Esophagus muscularis mucosa (tissue), 4 donors: ENCODE data around the gene METTL14. TPM values are rescaled to one million over a fixed set of nuclear protein-coding genes. Genes with fewer than 3 reads are reported as not detected.

ENCODE experiments used
- DNase-seq: peaks from one replicate; pipeline ENCODE4 v3.0.0-alpha.2; 2017; ENCODE audit errors: extremely low spot score
- H3K27ac ChIP-seq, 4 donors: fragments of 200-600 bp; sonication (generic); replicated peaks in 1 of 4; 1 replicate in 3 of 4; 2 replicates in 1 of 4; pipeline ENCODE4 v1.5.1; 2016 to 2019; ENCODE audit warnings: mild to moderate bottlenecking in 1 of 4
- H3K27me3 ChIP-seq, 4 donors: fragments of 200-600 bp; sonication (generic); one replicate each; pipeline versions ENCODE4 v1.5.1 to v1.6.0; 2016 to 2019
- H3K36me3 ChIP-seq, 4 donors: fragments of 200-600 bp; sonication (generic); one replicate each; pipeline ENCODE4 v1.5.1; 2016 to 2019
- H3K4me1 ChIP-seq, 4 donors: fragments of 200-600 bp; sonication (generic); one replicate each; pipeline ENCODE4 v1.5.1; 2016 to 2019
- H3K4me3 ChIP-seq, 4 donors: fragments of 200-600 bp; sonication (generic); 1 replicate in 2 of 4; 2 replicates in 2 of 4; pipeline ENCODE4 v1.5.1; 2016 to 2019; ENCODE audit warnings: mild to moderate bottlenecking in 4 of 4, moderate library complexity in 1 of 4
- H3K9me3 ChIP-seq, 4 donors: fragments of 200-600 bp; sonication (generic); 1 replicate in 3 of 4; 2 replicates in 1 of 4; pipeline ENCODE4 v1.5.1; 2016 to 2019
- CTCF ChIP-seq, 3 experiments: fragments of 200-600 bp in 2 of 3; fragments of 450-650 bp in 1 of 3; sonication (generic) in 2 of 3; IDR thresholded peaks; one replicate each; pipeline ENCODE4 v1.5.1; 2017 to 2019; ENCODE audit warnings: antibody characterized with exemption in 3 of 3, mild to moderate bottlenecking in 2 of 3, moderate library complexity in 1 of 3
- EP300 ChIP-seq: sonication (generic); formaldehyde crosslinking; IDR thresholded peaks from one replicate; pipeline ENCODE4 v1.6.1; 2017; ENCODE audit warnings: antibody characterized with exemption
- POLR2A ChIP-seq: fragments of 450-650 bp; IDR thresholded peaks from one replicate; pipeline ENCODE4 v1.6.1; 2017; ENCODE audit warnings: antibody characterized with exemption, moderate library complexity, mild to moderate bottlenecking, low read depth
- POLR2AphosphoS5 ChIP-seq, 2 donors: sonication (generic); formaldehyde crosslinking; IDR thresholded peaks; one replicate each; pipeline ENCODE4 v1.6.1; 2017; ENCODE audit warnings: antibody characterized with exemption in 2 of 2
- WGBS: methylation state at CpG from one replicate; pipeline ENCODE4 v1.1.5; 2018; 5-methylcytosine and 5-hydroxymethylcytosine counted together
- intact Hi-C: fragments of 100-400 bp; cut with DNase I; formaldehyde crosslinking; loops from one replicate; pipeline ENCODE4 v1.15.1; 2023
- total RNA-seq, 4 donors: library from RNA; depleted of rRNA; stranded (reverse); fragments of >200 nt; gene quantifications; one replicate each; pipeline versions ENCODE4 v1.1.0 to v1.2.1, GENCODE V29; 2016

The METTL14 gene
- total RNA-seq, 4 donors from 2014 or later: 26.3 to 43.6 (median 29.5) TPM

DNA sequence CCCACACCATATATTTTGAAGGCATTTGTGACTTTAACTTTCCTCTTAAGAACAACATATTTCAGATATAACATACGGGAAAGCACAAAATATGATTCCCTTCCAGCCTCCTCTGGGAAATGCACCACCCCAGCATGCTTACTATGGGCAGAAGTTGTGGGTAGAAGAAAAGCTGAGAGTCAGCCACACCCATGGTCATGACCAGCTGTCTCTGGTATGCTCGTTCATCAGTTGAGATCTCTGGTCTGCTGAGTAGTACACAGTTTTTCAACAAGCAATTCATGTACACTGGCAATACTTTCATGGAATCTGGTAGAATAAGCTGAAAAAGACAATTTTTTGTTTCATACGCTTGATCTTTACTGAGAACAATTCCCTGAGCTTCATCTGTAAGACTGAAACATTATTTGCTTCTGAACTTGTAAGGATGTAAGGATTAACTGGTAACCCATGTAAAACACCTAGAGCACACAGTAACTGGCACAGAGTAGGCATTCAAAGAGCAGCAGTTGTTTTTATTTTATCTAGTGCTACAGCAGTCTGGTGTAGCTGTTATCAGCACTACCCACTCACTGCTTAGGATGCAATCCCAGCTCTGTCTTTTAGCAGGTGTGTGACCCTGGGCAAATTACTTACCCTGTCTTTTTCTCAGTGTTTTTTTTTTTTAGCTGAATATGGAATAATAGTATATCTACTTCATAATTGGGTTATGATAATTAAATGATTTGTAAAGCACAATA lies 47.6 kb downstream of the METTL14 start:
- Histone ChIP-seq H3K9me3 (no peaks in the 10 kb centered on the region), H3K4me3 (no peak overlapping the region), H3K27ac (no peak overlapping the region), H3K27me3 (no peaks in the 10 kb centered on the region), H3K4me1 (peaks cover 0 to 10% (median 5%) of the 10 kb centered on the region in 4 donors), H3K36me3 (peaks cover 4 to 97% (median 57%) of the 10 kb centered on the region in 4 donors)
- TF ChIP-seq POLR2AphosphoS5 (IDR thresholded peaks at IDR 0.05) (no peak), EP300 (no peak), CTCF (IDR thresholded peaks at IDR 0.05) (no peak)
- intact Hi-C loops: no loop called here
- 76% methylated on average over 3 of the region's 3 CpGs for WGBS
- DNase-seq: no peak

DNA sequence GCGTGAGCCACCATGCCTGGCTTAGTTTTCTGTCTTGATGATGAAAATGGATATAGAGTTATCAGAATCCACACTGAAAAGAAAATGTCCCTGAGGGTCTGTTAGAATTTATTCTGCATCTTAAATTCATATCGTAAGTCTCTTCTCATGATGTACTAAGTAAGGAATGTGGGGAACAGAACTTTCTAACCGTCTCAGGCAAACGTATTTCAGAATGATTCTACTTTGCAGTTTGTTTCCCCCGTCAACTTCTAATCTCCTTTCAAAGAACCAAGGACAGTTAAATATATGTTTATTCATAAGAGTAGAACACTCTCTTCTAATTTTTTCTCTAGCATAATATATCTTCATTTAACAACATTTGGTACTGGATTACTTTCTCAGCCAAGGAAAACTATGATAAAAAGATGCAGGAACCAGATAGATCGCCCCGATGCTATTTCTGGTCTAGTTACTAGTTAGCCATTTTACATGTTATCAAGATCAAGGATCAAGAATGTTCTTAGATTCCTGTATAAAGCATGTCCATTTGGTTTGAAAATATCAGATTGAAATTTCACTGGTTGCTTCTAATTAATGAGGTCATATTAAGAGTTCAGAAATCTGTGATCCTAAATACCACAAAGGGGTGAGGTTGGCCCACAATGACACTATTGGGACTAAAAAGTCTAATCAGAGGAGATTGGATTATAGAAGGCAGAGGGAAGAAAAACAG lies 49.5 kb downstream of the METTL14 start:
- WGBS: 63% methylated on average over 7 of the region's 7 CpGs
- Histone ChIP-seq H3K27me3 (no peaks in the 10 kb centered on the region), H3K9me3 (no peaks in the 10 kb centered on the region), H3K36me3 (peaks cover 4 to 97% (median 42%) of the 10 kb centered on the region in 4 donors), H3K4me3 (no peak overlapping the region), H3K27ac (peak overlapping the region in 1 of 4 donors; percentile 23), H3K4me1 (peaks cover 0 to 29% (median 19%) of the 10 kb centered on the region in 4 donors)
- TF ChIP-seq EP300: no peak
- no peak for TF ChIP-seq POLR2AphosphoS5 (IDR thresholded peaks at IDR 0.05)
- no peak for TF ChIP-seq POLR2A
- TF ChIP-seq CTCF (IDR thresholded peaks at IDR 0.05): no peak
- intact Hi-C loops: no loop called here
- DNase-seq: no peak

DNA sequence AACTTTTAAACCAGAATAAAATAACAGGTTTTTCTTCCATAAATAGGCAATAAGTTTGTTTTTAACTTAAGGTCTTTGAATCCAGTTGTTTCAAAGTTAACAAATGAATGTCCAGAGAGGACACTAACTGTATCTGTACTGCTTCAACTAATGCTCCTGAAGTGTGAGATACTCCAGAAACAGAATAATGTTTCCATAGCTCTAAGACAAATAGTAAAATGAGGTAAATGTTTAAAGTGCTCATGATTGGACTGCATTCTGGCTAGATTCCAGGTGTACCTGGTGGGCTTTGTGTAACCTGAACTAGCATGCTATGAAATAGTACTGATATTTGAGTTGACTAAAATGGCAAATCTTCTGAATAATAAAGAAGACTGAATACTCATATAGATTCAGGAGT lies 51.7 kb downstream of the METTL14 start:
- Histone ChIP-seq H3K4me1 (peaks cover 4 to 50% (median 38%) of the 10 kb centered on the region in 4 donors), H3K36me3 (peaks cover 4 to 86% (median 27%) of the 10 kb centered on the region in 4 donors), H3K4me3 (no peak overlapping the region), H3K9me3 (no peaks in the 10 kb centered on the region), H3K27ac (no peak overlapping the region), H3K27me3 (no peaks in the 10 kb centered on the region)
- intact Hi-C loops: no loop called here
- TF ChIP-seq CTCF (IDR thresholded peaks at IDR 0.05): no peak
- DNase-seq: no peak

DNA sequence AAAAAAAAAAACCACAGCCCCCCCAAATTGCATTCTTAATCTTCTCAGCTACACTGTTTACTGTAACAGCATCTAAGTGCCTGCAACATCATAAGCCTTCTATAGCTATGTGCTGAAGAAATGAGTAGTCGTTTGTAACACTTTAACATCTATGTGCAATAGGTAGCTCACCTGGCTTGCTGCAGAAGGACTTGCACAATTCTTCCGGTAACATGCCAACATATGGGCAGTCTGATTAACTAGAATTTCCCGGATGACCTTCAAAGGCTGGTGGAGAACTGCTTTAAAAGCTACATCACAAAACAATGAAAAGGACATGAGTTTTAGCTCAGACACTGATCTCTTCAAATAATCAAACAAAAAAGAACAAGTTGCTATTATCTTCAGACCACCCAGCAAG lies 52.9 kb downstream of the METTL14 start:
- Histone ChIP-seq H3K4me3 (no peak overlapping the region), H3K27me3 (no peaks in the 10 kb centered on the region), H3K4me1 (peaks cover 4 to 59% (median 47%) of the 10 kb centered on the region in 4 donors), H3K9me3 (no peaks in the 10 kb centered on the region), H3K27ac (no peak overlapping the region), H3K36me3 (peaks cover 0 to 80% (median 20%) of the 10 kb centered on the region in 4 donors)
- 66% methylated on average over 3 of the region's 3 CpGs for WGBS
- no peak for DNase-seq
- intact Hi-C loops: no loop called here
- TF ChIP-seq EP300 (no peak), POLR2A (no peak), POLR2AphosphoS5 (IDR thresholded peaks at IDR 0.05) (no peak), CTCF (IDR thresholded peaks at IDR 0.05) (no peak)
